ENCODE data around the gene CTIF. TPM values are rescaled to one million over a fixed set of nuclear protein-coding genes. Genes with fewer than 3 reads are reported as not detected.

CTIF gene
- total RNA-seq, 1 experiment from 2014 or later, result 26.5 TPM

DNA sequence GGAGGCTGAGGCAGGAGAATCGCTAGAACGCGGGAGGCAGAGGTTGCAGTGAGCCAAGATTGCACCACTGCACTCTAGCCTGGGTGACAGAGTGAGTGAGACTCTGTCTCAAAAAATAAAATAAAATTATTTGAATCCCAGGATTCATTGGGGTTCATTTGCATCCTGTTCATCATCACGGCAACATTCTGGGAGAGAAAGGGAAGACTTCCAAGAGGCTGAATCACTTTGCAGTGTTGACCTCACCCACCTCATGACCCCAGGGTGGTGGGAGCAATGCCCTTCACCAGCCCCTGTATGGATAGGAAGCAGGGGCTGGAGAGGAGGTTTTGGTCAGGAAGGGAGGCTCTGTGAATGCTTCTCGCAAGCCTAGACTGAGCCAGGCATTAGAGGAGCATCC lies 195.6 kb downstream of the CTIF start:
- no peaks in the 10 kb centered on the region for H3K9me3 ChIP-seq (ENCODE audit: control insufficient read depth, insufficient read depth, low read depth, low read length)
- H3K36me3 ChIP-seq (ENCODE audit: control insufficient read depth, insufficient read depth, low read length), result no peaks in the 10 kb centered on the region
- POLR2A ChIA-PET, result no interaction called here
- H3K4me1 ChIP-seq (ENCODE audit: control insufficient read depth, insufficient read depth, low read length), result no peaks in the 10 kb centered on the region
- DNase-seq (ENCODE audit: low read depth, low spot score), result no peak
- no peak for TF ChIP-seq SIN3A (IDR thresholded peaks at IDR 0.05; ENCODE audit: borderline replicate concordance, insufficient read depth, low read depth, low read length)
- TF ChIP-seq TCF7L2 (IDR thresholded peaks at IDR 0.05; ENCODE audit: low read depth, low read length), result no peak
- TF ChIP-seq, protein P1, sequence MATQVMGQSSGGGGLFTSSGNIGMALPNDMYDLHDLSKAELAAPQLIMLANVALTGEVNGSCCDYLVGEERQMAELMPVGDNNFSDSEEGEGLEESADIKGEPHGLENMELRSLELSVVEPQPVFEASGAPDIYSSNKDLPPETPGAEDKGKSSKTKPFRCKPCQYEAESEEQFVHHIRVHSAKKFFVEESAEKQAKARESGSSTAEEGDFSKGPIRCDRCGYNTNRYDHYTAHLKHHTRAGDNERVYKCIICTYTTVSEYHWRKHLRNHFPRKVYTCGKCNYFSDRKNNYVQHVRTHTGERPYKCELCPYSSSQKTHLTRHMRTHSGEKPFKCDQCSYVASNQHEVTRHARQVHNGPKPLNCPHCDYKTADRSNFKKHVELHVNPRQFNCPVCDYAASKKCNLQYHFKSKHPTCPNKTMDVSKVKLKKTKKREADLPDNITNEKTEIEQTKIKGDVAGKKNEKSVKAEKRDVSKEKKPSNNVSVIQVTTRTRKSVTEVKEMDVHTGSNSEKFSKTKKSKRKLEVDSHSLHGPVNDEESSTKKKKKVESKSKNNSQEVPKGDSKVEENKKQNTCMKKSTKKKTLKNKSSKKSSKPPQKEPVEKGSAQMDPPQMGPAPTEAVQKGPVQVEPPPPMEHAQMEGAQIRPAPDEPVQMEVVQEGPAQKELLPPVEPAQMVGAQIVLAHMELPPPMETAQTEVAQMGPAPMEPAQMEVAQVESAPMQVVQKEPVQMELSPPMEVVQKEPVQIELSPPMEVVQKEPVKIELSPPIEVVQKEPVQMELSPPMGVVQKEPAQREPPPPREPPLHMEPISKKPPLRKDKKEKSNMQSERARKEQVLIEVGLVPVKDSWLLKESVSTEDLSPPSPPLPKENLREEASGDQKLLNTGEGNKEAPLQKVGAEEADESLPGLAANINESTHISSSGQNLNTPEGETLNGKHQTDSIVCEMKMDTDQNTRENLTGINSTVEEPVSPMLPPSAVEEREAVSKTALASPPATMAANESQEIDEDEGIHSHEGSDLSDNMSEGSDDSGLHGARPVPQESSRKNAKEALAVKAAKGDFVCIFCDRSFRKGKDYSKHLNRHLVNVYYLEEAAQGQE (IDR thresholded peaks at IDR 0.05; ENCODE audit: insufficient read depth in 1 of 2, low read depth in 2 of 2, low read length in 1 of 2), result no peak
- TF ChIP-seq POLR2AphosphoS5 (IDR thresholded peaks at IDR 0.05; ENCODE audit: low read depth, low read length), result no peak
- no peak for TF ChIP-seq CTCF (IDR thresholded peaks at IDR 0.05)
- H3K4me3 ChIP-seq (ENCODE audit: low read depth in 2 of 2, low read length in 2 of 2), result no peak overlapping the region
- no TSS peak for BruUV-seq (replicated peaks)
- no peak overlapping the region for H3K27ac ChIP-seq (ENCODE audit: low read length)
- CTCF ChIA-PET, result no interaction called here
- in situ Hi-C loops (cut with HindIII; ENCODE audit: low pct_unique_long_range_greater_than_20kb, low sequenced_read_pairs), result no loop called here
- H3K27me3 ChIP-seq (ENCODE audit: control insufficient read depth, insufficient read depth, low read length), result no peaks in the 10 kb centered on the region
- intact Hi-C loops (cut with micrococcal nuclease; ENCODE audit: unreplicated experiment), result no loop called here
- ATAC-seq, result no peak

GRCh38 chr18:48735080-48735676 lies 196.3 kb downstream of the CTIF start:
- in situ Hi-C loops (cut with HindIII; ENCODE audit: low pct_unique_long_range_greater_than_20kb, low sequenced_read_pairs) (no loop called here), intact Hi-C loops (cut with micrococcal nuclease; ENCODE audit: unreplicated experiment) (no loop called here)
- CTCF ChIA-PET, result no interaction called here
- POLR2A ChIA-PET, result no interaction called here
- H3K27ac ChIP-seq (ENCODE audit: low read length), result no peak overlapping the region
- no peaks in the 10 kb centered on the region for H3K9me3 ChIP-seq (ENCODE audit: control insufficient read depth, insufficient read depth, low read depth, low read length)
- H3K4me3 ChIP-seq (ENCODE audit: low read depth in 2 of 2, low read length in 2 of 2), result no peak overlapping the region
- BruUV-seq (replicated peaks), result no TSS peak
- DNase-seq (ENCODE audit: low read depth, low spot score), result no peak
- no peak for ATAC-seq
- H3K27me3 ChIP-seq (ENCODE audit: control insufficient read depth, insufficient read depth, low read length), result no peaks in the 10 kb centered on the region
- H3K4me1 ChIP-seq (ENCODE audit: control insufficient read depth, insufficient read depth, low read length), result no peaks in the 10 kb centered on the region
- H3K36me3 ChIP-seq (ENCODE audit: control insufficient read depth, insufficient read depth, low read length), result no peaks in the 10 kb centered on the region
- TF ChIP-seq SIN3A (IDR thresholded peaks at IDR 0.05; ENCODE audit: borderline replicate concordance, insufficient read depth, low read depth, low read length) (no peak), POLR2AphosphoS5 (IDR thresholded peaks at IDR 0.05; ENCODE audit: low read depth, low read length) (no peak), TCF7L2 (IDR thresholded peaks at IDR 0.05; ENCODE audit: low read depth, low read length) (no peak), CTCF (IDR thresholded peaks at IDR 0.05) (no peak)
- TF ChIP-seq, protein P1 (IDR thresholded peaks at IDR 0.05; ENCODE audit: insufficient read depth in 1 of 2, low read depth in 2 of 2, low read length in 1 of 2), result no peak
